ENCODE measurements around the gene FNDC3A.
"Not testable (repeated sequence)": the region's sequence is repeated elsewhere in the genome, so short reads cannot be mapped to it uniquely, and the experiment has no call there.

Gene FNDC3A

GRCh38 chr13:49044008-49044407 is 68.3 kb downstream of the FNDC3A start:
- DNase-seq, result no peak

- no peak for DNase-seq
Observed at GRCh38 chr13:49044836-49045235, 69.1 kb downstream of the FNDC3A start.

- DNase-seq, result no peak
Observed at GRCh38 chr13:49046002-49046401, 70.3 kb downstream of the FNDC3A start.

GRCh38 chr13:49046519-49046918 is 70.8 kb downstream of the FNDC3A start:
- DNase-seq, result no peak

- no peak for DNase-seq
Observed at GRCh38 chr13:49052813-49053212, 77.1 kb downstream of the FNDC3A start.

GRCh38 chr13:49053215-49053614 is 77.5 kb downstream of the FNDC3A start:
- no peak for DNase-seq

- no peak for DNase-seq
Observed at GRCh38 chr13:49053906-49054305, 78.2 kb downstream of the FNDC3A start.

GRCh38 chr13:49055021-49055420 is 79.3 kb downstream of the FNDC3A start:
- no peak for DNase-seq

- DNase-seq, result no peak
Observed at GRCh38 chr13:49057176-49057575, 81.5 kb downstream of the FNDC3A start.

- DNase-seq, result no peak
Observed at GRCh38 chr13:49058761-49059160, 83.0 kb downstream of the FNDC3A start.

GRCh38 chr13:49060678-49061387 is 85.1 kb downstream of the FNDC3A start:
- no peak for DNase-seq

GRCh38 chr13:49061388-49061752 is 85.7 kb downstream of the FNDC3A start:
- DNase-seq, result not testable (repeated sequence)

- DNase-seq, result no peak
Observed at GRCh38 chr13:49062297-49062896, 86.7 kb downstream of the FNDC3A start.

- DNase-seq, result no peak
Observed at GRCh38 chr13:49063011-49063410, 87.3 kb downstream of the FNDC3A start.

GRCh38 chr13:49063497-49063896 is 87.8 kb downstream of the FNDC3A start:
- no peak for DNase-seq

GRCh38 chr13:49064476-49064875 is 88.8 kb downstream of the FNDC3A start:
- DNase-seq, result no peak

- DNase-seq, result no peak
Observed at GRCh38 chr13:49066856-49067255, 91.1 kb downstream of the FNDC3A start.

- not testable (repeated sequence) for DNase-seq
Observed at GRCh38 chr13:49068498-49068897, 92.8 kb downstream of the FNDC3A start.

GRCh38 chr13:49070021-49070420 is 94.3 kb downstream of the FNDC3A start:
- not testable (repeated sequence) for DNase-seq

GRCh38 chr13:49071341-49071937 is 95.7 kb downstream of the FNDC3A start:
- DNase-seq, result no peak

- no peak for DNase-seq
Observed at GRCh38 chr13:49082653-49083536, 107.2 kb downstream of the FNDC3A start.

GRCh38 chr13:49084961-49085360 is 109.2 kb downstream of the FNDC3A start:
- no peak for DNase-seq

- no peak for DNase-seq
Observed at GRCh38 chr13:49086722-49087121, 111.0 kb downstream of the FNDC3A start.
